Measurements from ENCODE around the gene SLC5A4. TPM values are rescaled to one million over a fixed set of nuclear protein-coding genes. Genes with fewer than 3 reads are reported as not detected.
"Not testable (repeated sequence)": the region's sequence is repeated elsewhere in the genome, so short reads cannot be mapped to it uniquely, and the experiment has no call there.

Gene SLC5A4
- total RNA-seq (2014; rRNA removed; shearing (Covaris generic)), result not detected in 2 replicates

- no peaks in the 10 kb centered on the region for H3K9me3 ChIP-seq (replicated peaks)
- no peaks in the 10 kb centered on the region for H3K4me1 ChIP-seq (replicated peaks)
- DNase-seq (ENCODE audit: low read depth in 1 of 2, low spot score in 2 of 2), result no peak
- H3K36me3 ChIP-seq, result no peaks in the 10 kb centered on the region
- H3K4me3 ChIP-seq, result no peak within 1 kb of the TSS
- peaks cover 11% of the 10 kb centered on the region; the same call in 1 of the 2 replicates for H3K27me3 ChIP-seq (replicated peaks)
- no peak within 1 kb of the TSS for H3K27ac ChIP-seq
Observed at GRCh38 chr22:32255217-32255616, at the start of gene SLC5A4. SLC5A4 (minus strand) TSS chr22:32255347; CDS start chr22:32255329, 18 bp downstream.

- H3K4me3 ChIP-seq; H3K27ac ChIP-seq; H3K27me3 ChIP-seq (replicated peaks); H3K4me1 ChIP-seq (replicated peaks); H3K9me3 ChIP-seq (replicated peaks); DNase-seq (ENCODE audit: low read depth in 1 of 2, low spot score in 2 of 2); H3K36me3 ChIP-seq: not testable (repeated sequence)
Observed at GRCh38 chr22:32293921-32294320, 38.8 kb upstream of the SLC5A4 start.

- H3K36me3 ChIP-seq, result no peaks in the 10 kb centered on the region
- H3K4me1 ChIP-seq (replicated peaks), result no peaks in the 10 kb centered on the region
- DNase-seq (ENCODE audit: low read depth in 1 of 2, low spot score in 2 of 2), result no peak
- no peak overlapping the region for H3K27ac ChIP-seq
- H3K4me3 ChIP-seq, result no peak overlapping the region
- no peaks in the 10 kb centered on the region for H3K9me3 ChIP-seq (replicated peaks)
- H3K27me3 ChIP-seq (replicated peaks), result no peaks in the 10 kb centered on the region
Observed at GRCh38 chr22:32286290-32286840, 31.2 kb upstream of the SLC5A4 start.

GRCh38 chr22:32281072-32281471, 25.9 kb upstream of the SLC5A4 start:
- Histone ChIP-seq H3K9me3 (replicated peaks) (no peaks in the 10 kb centered on the region), H3K4me3 (no peak overlapping the region), H3K4me1 (replicated peaks) (no peaks in the 10 kb centered on the region), H3K27ac (no peak overlapping the region), H3K36me3 (no peaks in the 10 kb centered on the region), H3K27me3 (replicated peaks) (peaks cover 2% of the 10 kb centered on the region; the same call in 1 of the 2 replicates)
- DNase-seq (ENCODE audit: low read depth in 1 of 2, low spot score in 2 of 2), result no peak

- not testable (repeated sequence) for H3K9me3 ChIP-seq (replicated peaks); H3K27ac ChIP-seq; H3K36me3 ChIP-seq; H3K4me1 ChIP-seq (replicated peaks); DNase-seq (ENCODE audit: low read depth in 1 of 2, low spot score in 2 of 2); H3K4me3 ChIP-seq
- H3K27me3 ChIP-seq (replicated peaks), result peaks cover 23% of the 10 kb centered on the region
Observed at GRCh38 chr22:32275353-32275752, 20.2 kb upstream of the SLC5A4 start.

- Histone ChIP-seq H3K27ac (no peak overlapping the region), H3K4me3 (no peak overlapping the region), H3K27me3 (replicated peaks) (peaks cover 31% of the 10 kb centered on the region), H3K9me3 (replicated peaks) (no peaks in the 10 kb centered on the region), H3K4me1 (replicated peaks) (no peaks in the 10 kb centered on the region), H3K36me3 (no peaks in the 10 kb centered on the region)
- no peak for DNase-seq (ENCODE audit: low read depth in 1 of 2, low spot score in 2 of 2)
Observed at GRCh38 chr22:32271389-32271788, 16.2 kb upstream of the SLC5A4 start.

GRCh38 chr22:32270641-32271369, 15.7 kb upstream of the SLC5A4 start:
- Histone ChIP-seq H3K27me3 (replicated peaks) (peaks cover 27% of the 10 kb centered on the region), H3K27ac (no peak overlapping the region), H3K4me1 (replicated peaks) (no peaks in the 10 kb centered on the region), H3K4me3 (no peak overlapping the region), H3K9me3 (replicated peaks) (no peaks in the 10 kb centered on the region), H3K36me3 (no peaks in the 10 kb centered on the region)
- no peak for DNase-seq (ENCODE audit: low read depth in 1 of 2, low spot score in 2 of 2)

- H3K27ac ChIP-seq, result no peak overlapping the region
- no peak overlapping the region for H3K4me3 ChIP-seq
- H3K36me3 ChIP-seq, result no peaks in the 10 kb centered on the region
- H3K4me1 ChIP-seq (replicated peaks), result no peaks in the 10 kb centered on the region
- H3K27me3 ChIP-seq (replicated peaks), result peaks cover 24% of the 10 kb centered on the region; the same call in 1 of the 2 replicates
- no peak for DNase-seq (ENCODE audit: low read depth in 1 of 2, low spot score in 2 of 2)
- H3K9me3 ChIP-seq (replicated peaks), result no peaks in the 10 kb centered on the region
Observed at GRCh38 chr22:32269316-32269715, 14.2 kb upstream of the SLC5A4 start.

GRCh38 chr22:32267011-32267410, 11.9 kb upstream of the SLC5A4 start:
- H3K4me1 ChIP-seq (replicated peaks), result no peaks in the 10 kb centered on the region
- H3K27me3 ChIP-seq (replicated peaks), result peaks cover 11% of the 10 kb centered on the region; the same call in 1 of the 2 replicates
- DNase-seq (ENCODE audit: low read depth in 1 of 2, low spot score in 2 of 2), result no peak
- H3K4me3 ChIP-seq, result no peak overlapping the region
- no peaks in the 10 kb centered on the region for H3K9me3 ChIP-seq (replicated peaks)
- H3K36me3 ChIP-seq, result no peaks in the 10 kb centered on the region
- H3K27ac ChIP-seq, result no peak overlapping the region

GRCh38 chr22:32265882-32266767, 11.0 kb upstream of the SLC5A4 start:
- peak; percentile 39 to 59 for DNase-seq (ENCODE audit: low read depth in 1 of 2, low spot score in 2 of 2)
- Histone ChIP-seq H3K9me3 (replicated peaks) (no peaks in the 10 kb centered on the region), H3K4me3 (no peak overlapping the region)

GRCh38 chr22:32263678-32264077, 8.5 kb upstream of the SLC5A4 start:
- H3K4me1 ChIP-seq (replicated peaks); H3K27ac ChIP-seq; H3K4me3 ChIP-seq; H3K36me3 ChIP-seq; DNase-seq (ENCODE audit: low read depth in 1 of 2, low spot score in 2 of 2); H3K9me3 ChIP-seq (replicated peaks): not testable (repeated sequence)
- H3K27me3 ChIP-seq (replicated peaks), result peaks cover 10% of the 10 kb centered on the region

More at GRCh38 chr22:32265882-32266767, 11.0 kb upstream of the SLC5A4 start:
- no peaks in the 10 kb centered on the region for H3K4me1 ChIP-seq (replicated peaks)
- H3K36me3 ChIP-seq, result no peaks in the 10 kb centered on the region
- H3K27ac ChIP-seq, result no peak overlapping the region
- peaks cover 13% of the 10 kb centered on the region for H3K27me3 ChIP-seq (replicated peaks)

GRCh38 chr22:32261306-32261705, 6.2 kb upstream of the SLC5A4 start:
- Histone ChIP-seq H3K9me3 (replicated peaks) (no peaks in the 10 kb centered on the region), H3K4me3 (no peak overlapping the region), H3K27me3 (replicated peaks) (peaks cover 11% of the 10 kb centered on the region), H3K27ac (no peak overlapping the region), H3K36me3 (no peaks in the 10 kb centered on the region), H3K4me1 (replicated peaks) (no peaks in the 10 kb centered on the region)
- DNase-seq (ENCODE audit: low read depth in 1 of 2, low spot score in 2 of 2), result no peak

GRCh38 chr22:32258791-32259190, 3.6 kb upstream of the SLC5A4 start:
- H3K27me3 ChIP-seq (replicated peaks), result peaks cover 15% of the 10 kb centered on the region

GRCh38 chr22:32255726-32256125, 579 bp upstream of the SLC5A4 start:
- no peaks in the 10 kb centered on the region for H3K36me3 ChIP-seq
- H3K27me3 ChIP-seq (replicated peaks), result peaks cover 11% of the 10 kb centered on the region; the same call in 1 of the 2 replicates
- no peaks in the 10 kb centered on the region for H3K9me3 ChIP-seq (replicated peaks)
- no peak overlapping the region for H3K27ac ChIP-seq
- H3K4me1 ChIP-seq (replicated peaks), result no peaks in the 10 kb centered on the region
- no peak for DNase-seq (ENCODE audit: low read depth in 1 of 2, low spot score in 2 of 2)
- H3K4me3 ChIP-seq, result no peak overlapping the region

More at GRCh38 chr22:32258791-32259190, 3.6 kb upstream of the SLC5A4 start:
- Histone ChIP-seq H3K4me1 (replicated peaks) (no peaks in the 10 kb centered on the region), H3K9me3 (replicated peaks) (no peaks in the 10 kb centered on the region), H3K4me3 (no peak overlapping the region), H3K36me3 (no peaks in the 10 kb centered on the region), H3K27ac (no peak overlapping the region)
- no peak for DNase-seq (ENCODE audit: low read depth in 1 of 2, low spot score in 2 of 2)
